GM12892 (cell line): ENCODE results near the gene IL17REL.

Experiments
- POLR2A ChIP-seq: IDR thresholded peaks from 2 replicates; pipeline ENCODE4 v1.6.1; 2011; ENCODE audit warnings: low read depth, low read length, control low read depth
- POLR2AphosphoS5 ChIP-seq: IDR thresholded peaks from 2 replicates; pipeline ENCODE4 v1.6.1; 2011; ENCODE audit warnings: low read depth, low read length, control low read depth
- TAF1 ChIP-seq: IDR thresholded peaks from 2 replicates; pipeline ENCODE4 v1.6.1; 2011; ENCODE audit warnings: low read depth, mild to moderate bottlenecking, control low read depth, low read length, borderline replicate concordance

DNA sequence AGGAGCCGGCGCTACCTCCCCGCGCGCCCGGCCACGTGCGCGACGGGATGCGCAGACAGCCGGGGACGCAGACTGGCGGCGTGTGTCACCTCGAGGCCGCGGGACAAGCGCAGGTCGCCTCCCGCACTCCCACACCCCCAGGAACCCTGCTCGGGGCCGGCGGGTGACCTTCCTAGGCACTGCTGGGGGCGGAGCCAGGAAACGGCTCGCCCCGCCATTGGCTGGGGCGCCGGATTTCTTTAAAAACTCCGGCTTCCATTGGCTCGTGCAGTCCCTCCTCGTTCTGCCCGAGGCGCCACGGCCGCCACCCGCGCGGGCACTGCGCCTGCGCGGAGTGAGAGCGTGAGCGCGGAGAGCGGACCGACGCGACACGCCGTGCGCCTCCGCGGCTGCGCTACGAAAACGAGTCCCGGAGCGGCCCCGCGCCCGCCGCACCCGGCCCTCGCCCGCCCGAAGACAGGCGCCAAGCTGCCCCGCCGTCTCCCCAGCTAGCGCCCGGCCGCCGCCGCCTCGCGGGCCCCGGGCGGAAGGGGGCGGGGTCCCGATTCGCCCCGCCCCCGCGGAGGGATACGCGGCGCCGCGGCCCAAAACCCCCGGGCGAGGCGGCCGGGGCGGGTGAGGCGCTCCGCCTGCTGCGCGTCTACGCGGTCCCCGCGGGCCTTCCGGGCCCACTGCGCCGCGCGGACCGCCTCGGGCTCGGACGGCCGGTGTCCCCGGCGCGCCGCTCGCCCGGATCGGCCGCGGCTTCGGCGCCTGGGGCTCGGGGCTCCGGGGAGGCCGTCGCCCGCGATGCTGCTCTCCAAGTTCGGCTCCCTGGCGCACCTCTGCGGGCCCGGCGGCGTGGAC is 52.2 kb downstream of the IL17REL start, which contains the start of gene PIM3:
- TF ChIP-seq TAF1 (peak; percentile 88), POLR2AphosphoS5 (peak; percentile 79), POLR2A (peak; percentile 89)
